GM18507 (cell line): Measurements from ENCODE around the gene GSG1.
"Not testable (repeated sequence)": the region's sequence is repeated elsewhere in the genome, so short reads cannot be mapped to it uniquely, and the experiment has no call there.

ENCODE experiments used
- DNase-seq: peaks from one replicate; pipeline ENCODE4 v3.0.0; 2011; ENCODE audit warnings: low read depth; ENCODE audit not compliant: insufficient read length; ENCODE audit errors: extremely low spot score
- FAIRE-seq: peaks from 2 replicates; lab custom pipeline; 2011; peaks lifted over from hg19 to GRCh38; lab: Jason Lieb, UNC

The GSG1 gene

GRCh38 chr12:13036881-13037280 is 66.6 kb downstream of the GSG1 start:
- FAIRE-seq = no peak

GRCh38 chr12:13035335-13035734 is 68.1 kb downstream of the GSG1 start:
- not testable (repeated sequence) for DNase-seq, FAIRE-seq

More at GRCh38 chr12:13036881-13037280, 66.6 kb downstream of the GSG1 start:
- DNase-seq = no peak
